Fibroblast of pulmonary artery (primary cell): Measurements from ENCODE around the gene STXBP6.

Experiments used
- DNase-seq: peaks from one replicate; pipeline ENCODE4 v3.0.0-alpha.2; 2010; ENCODE audit warnings: low read depth
- H3K4me3 ChIP-seq: replicated peaks from 2 replicates; pipeline ENCODE4 v1.5.1; 2011; ENCODE audit warnings: low read depth, mild to moderate bottlenecking, control low read depth, low read length, moderate library complexity
- CTCF ChIP-seq: IDR thresholded peaks from 2 replicates; pipeline ENCODE4 v1.5.1; 2011; ENCODE audit warnings: mild to moderate bottlenecking, control low read depth, low read length, inconsistent platforms; ENCODE audit errors: missing control alignments

The STXBP6 gene

DNA sequence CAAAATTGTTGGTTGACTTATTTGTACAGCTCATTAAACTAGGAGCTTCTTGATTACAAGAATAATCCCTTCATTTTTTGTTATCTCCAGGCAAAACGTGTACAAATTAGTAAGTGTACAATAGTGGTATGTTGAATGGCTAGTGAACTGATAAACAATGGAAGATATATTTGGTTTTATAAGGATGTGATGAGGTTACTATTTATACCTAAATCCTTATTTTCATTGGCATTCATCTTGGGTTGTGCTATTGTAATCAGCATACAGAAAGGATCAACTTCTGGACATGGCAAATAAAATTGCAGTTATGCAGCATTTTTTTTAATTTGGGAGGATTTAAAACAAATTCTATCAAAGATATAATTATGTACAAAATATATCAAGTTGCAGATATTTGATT, 216.6 kb downstream of the STXBP6 start:
- H3K4me3 ChIP-seq, result no peak overlapping the region
- DNase-seq, result no peak
- TF ChIP-seq CTCF, result no peak

GRCh38 chr14:24831677-24832076, 218.3 kb downstream of the STXBP6 start:
- DNase-seq, result no peak
- TF ChIP-seq CTCF, result no peak

GRCh38 chr14:24829862-24830261, 220.1 kb downstream of the STXBP6 start:
- no peak overlapping the region for H3K4me3 ChIP-seq
- no peak for DNase-seq
- no peak for TF ChIP-seq CTCF

More at GRCh38 chr14:24831677-24832076, 218.3 kb downstream of the STXBP6 start:
- no peak overlapping the region for H3K4me3 ChIP-seq

DNA sequence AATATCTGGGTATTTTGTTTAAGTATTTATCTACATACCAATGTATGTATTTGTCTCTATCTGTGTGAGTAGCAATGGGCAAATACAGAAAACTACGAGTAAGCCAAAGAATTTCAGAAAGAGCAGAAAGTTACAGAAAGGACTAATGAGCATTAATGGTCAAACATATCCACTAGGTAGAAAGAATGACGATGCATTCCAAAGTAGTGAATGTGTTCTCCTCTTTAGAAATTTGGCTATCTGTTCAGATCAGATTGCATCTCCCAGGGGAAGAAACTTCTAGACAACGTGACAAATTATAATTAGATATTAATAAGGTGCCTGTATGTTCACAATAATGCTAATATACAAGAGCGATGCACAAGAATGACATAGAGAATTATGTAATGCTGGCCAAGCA, 221.5 kb downstream of the STXBP6 start:
- H3K4me3 ChIP-seq, result no peak overlapping the region
- no peak for DNase-seq
- no peak for TF ChIP-seq CTCF

DNA sequence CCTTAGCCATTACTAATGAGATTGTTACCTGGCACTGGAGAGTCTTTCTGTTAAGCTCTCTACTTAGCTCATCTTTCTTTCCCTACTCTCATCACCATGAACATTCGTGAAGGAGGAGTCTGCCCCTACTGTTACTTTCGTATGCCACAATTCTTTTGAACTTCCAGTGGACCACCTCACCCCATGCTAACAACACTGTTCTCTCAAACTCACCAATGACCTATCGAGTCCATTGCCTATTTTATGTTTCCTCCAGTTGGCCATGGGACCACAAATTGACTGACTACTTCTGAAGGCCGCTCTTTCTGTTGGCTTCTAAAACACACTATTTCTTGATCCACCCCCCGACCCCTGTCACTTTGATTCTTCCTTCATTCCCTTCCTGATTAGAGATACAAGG, 223.6 kb downstream of the STXBP6 start:
- DNase-seq, result no peak
- no peak overlapping the region for H3K4me3 ChIP-seq
- no peak for TF ChIP-seq CTCF

DNA sequence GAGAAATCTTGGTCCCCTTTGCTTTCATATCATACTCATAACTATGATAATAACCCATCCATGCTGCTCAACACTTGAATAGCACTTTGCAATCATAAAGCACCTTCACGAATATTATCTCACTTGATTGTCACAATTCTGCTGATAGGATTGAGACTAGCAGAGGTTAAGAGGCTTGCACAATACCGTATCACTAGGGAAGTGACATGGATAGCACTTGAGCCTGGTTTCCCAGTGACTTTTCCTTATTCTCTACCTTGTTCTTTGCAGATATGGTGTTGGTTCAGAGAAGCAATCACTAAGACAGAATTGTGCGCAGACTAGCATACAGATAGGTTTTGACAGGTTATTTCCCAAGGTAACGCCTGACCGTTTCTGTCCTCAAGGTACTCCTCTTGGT, 229.3 kb downstream of the STXBP6 start:
- no peak overlapping the region for H3K4me3 ChIP-seq
- no peak for DNase-seq
- no peak for TF ChIP-seq CTCF

- no peak overlapping the region for H3K4me3 ChIP-seq
- no peak for DNase-seq
- no peak for TF ChIP-seq CTCF
Measured at GRCh38 chr14:24818823-24819341, 231.1 kb downstream of the STXBP6 start.
